Astrocyte (in vitro differentiated cells and primary cell): ENCODE data around the gene NCLN. TPM values are rescaled to one million over a fixed set of nuclear protein-coding genes. Genes with fewer than 3 reads are reported as not detected.
"Not testable (repeated sequence)": the region's sequence is repeated elsewhere in the genome, so short reads cannot be mapped to it uniquely, and the experiment has no call there.

Experiments
- DNase-seq: peaks from one replicate; pipeline ENCODE4 v3.0.0-alpha.2; 2010; ENCODE audit warnings: low read depth
- FAIRE-seq: peaks from 2 replicates; lab custom pipeline; 2011; peaks lifted over from hg19 to GRCh38; lab: Jason Lieb, UNC
- H2AFZ ChIP-seq: 2 replicates; pipeline ENCODE4 v1.6.0; 2012; ENCODE audit warnings: low read depth, low read length, inconsistent platforms
- H3K27ac ChIP-seq: 2 replicates; pipeline ENCODE4 v1.5.1; 2011; ENCODE audit warnings: low read depth, low read length, inconsistent platforms
- H3K27me3 ChIP-seq: 2 replicates; pipeline ENCODE4 v1.6.0; 2011; ENCODE audit warnings: low read length, inconsistent platforms; ENCODE audit not compliant: insufficient read depth
- H3K36me3 ChIP-seq: 2 replicates; pipeline ENCODE4 v1.5.1; 2011; ENCODE audit warnings: low read length, inconsistent platforms; ENCODE audit not compliant: insufficient read depth
- H3K4me1 ChIP-seq: 2 replicates; pipeline ENCODE4 v1.5.1; 2011; ENCODE audit warnings: low read length, inconsistent platforms; ENCODE audit not compliant: insufficient read depth
- H3K4me2 ChIP-seq: 2 replicates; pipeline ENCODE4 v1.6.0; 2012; ENCODE audit warnings: low read length, inconsistent platforms
- H3K4me3 ChIP-seq: 2 replicates; pipeline ENCODE4 v1.5.1; 2011; ENCODE audit warnings: low read depth, mild to moderate bottlenecking, low read length, inconsistent platforms; ENCODE audit not compliant: insufficient read depth
- H3K79me2 ChIP-seq: 2 replicates; pipeline ENCODE4 v1.6.0; 2012; ENCODE audit warnings: mild to moderate bottlenecking, low read length, inconsistent platforms; ENCODE audit not compliant: insufficient read depth
- H3K9ac ChIP-seq: 2 replicates; pipeline ENCODE4 v1.6.0; 2012; ENCODE audit warnings: mild to moderate bottlenecking, low read length, inconsistent platforms
- H3K9me3 ChIP-seq: 2 replicates; pipeline ENCODE4 v1.5.1; 2012; ENCODE audit warnings: low read depth, mild to moderate bottlenecking, low read length, inconsistent platforms; ENCODE audit not compliant: insufficient read depth
- H4K20me1 ChIP-seq: 2 replicates; pipeline ENCODE4 v1.6.0; 2012; ENCODE audit warnings: low read length, inconsistent platforms; ENCODE audit not compliant: insufficient read depth
- H3K27ac Mint-ChIP-seq: one replicate; pipeline ENCODE4 v1.8.0; 2021; ENCODE audit warnings: mild to moderate bottlenecking, mixed read lengths; ENCODE audit not compliant: unreplicated experiment
- H3K27me3 Mint-ChIP-seq: one replicate; pipeline ENCODE4 v1.8.0; 2021; ENCODE audit warnings: low read depth, mixed read lengths; ENCODE audit not compliant: unreplicated experiment
- H3K36me3 Mint-ChIP-seq: one replicate; pipeline ENCODE4 v1.8.0; 2021; ENCODE audit warnings: low read depth, mixed read lengths; ENCODE audit not compliant: unreplicated experiment
- H3K4me1 Mint-ChIP-seq: one replicate; pipeline ENCODE4 v1.8.0; 2021; ENCODE audit warnings: low read depth, mixed read lengths; ENCODE audit not compliant: unreplicated experiment
- H3K4me3 Mint-ChIP-seq: one replicate; pipeline ENCODE4 v1.8.0; 2021; ENCODE audit warnings: mild to moderate bottlenecking, moderate library complexity, mixed read lengths; ENCODE audit not compliant: unreplicated experiment
- H3K9me3 Mint-ChIP-seq: one replicate; pipeline ENCODE4 v1.8.0; 2021; ENCODE audit warnings: mild to moderate bottlenecking, mixed read lengths; ENCODE audit not compliant: unreplicated experiment
- CTCF ChIP-seq: IDR thresholded peaks from 2 replicates; pipeline ENCODE4 v1.5.1; 2011; ENCODE audit warnings: low read depth, mild to moderate bottlenecking, inconsistent platforms, low read length, moderate library complexity; ENCODE audit not compliant: insufficient read depth
- EZH2 ChIP-seq: IDR thresholded peaks from 2 replicates; pipeline ENCODE4 v1.6.1; 2012; ENCODE audit warnings: mild to moderate bottlenecking, low read length, inconsistent platforms; ENCODE audit not compliant: insufficient read depth
- total RNA-seq: library from RNA; stranded (reverse); gene quantifications from 2 replicates; pipeline ENCODE4 v1.2.1, GENCODE V29; 2021

Gene NCLN
- total RNA-seq, 1 donor from 2014 or later: 95.8 TPM

DNA sequence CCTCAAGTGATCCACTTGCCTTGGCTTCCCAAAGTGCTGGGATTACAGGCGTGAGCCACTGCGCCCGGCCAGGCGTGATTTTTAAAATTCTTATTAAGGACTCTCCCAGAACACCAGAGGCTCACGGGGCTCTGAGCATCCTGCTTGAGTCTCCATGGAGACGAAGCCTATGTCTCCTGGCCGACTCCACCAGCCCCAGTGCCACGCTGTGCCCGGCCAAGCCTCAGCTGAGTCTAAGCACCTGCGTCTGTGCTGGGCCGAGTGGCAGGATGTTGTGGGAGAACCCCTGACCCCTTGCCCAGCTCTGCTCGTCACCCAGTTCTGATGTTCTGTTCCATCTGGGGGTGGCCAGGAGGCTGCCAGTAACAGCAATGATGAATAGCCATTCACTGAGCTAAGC lies 34.8 kb downstream of the NCLN start:
- no peaks in the 10 kb centered on the region for H3K79me2 ChIP-seq

GRCh38 chr19:3221576-3221975 lies 35.8 kb downstream of the NCLN start:
- H3K9me3 Mint-ChIP-seq, H3K79me2 ChIP-seq, H3K36me3 Mint-ChIP-seq, H3K4me1 ChIP-seq, H2AFZ ChIP-seq, H3K4me2 ChIP-seq, FAIRE-seq, H4K20me1 ChIP-seq, H3K4me3 ChIP-seq, H3K36me3 ChIP-seq, H3K4me1 Mint-ChIP-seq, DNase-seq, H3K27ac ChIP-seq, H3K9me3 ChIP-seq, H3K9ac ChIP-seq, H3K4me3 Mint-ChIP-seq, H3K27ac Mint-ChIP-seq: not testable (repeated sequence)
- peaks cover 11% of the 10 kb centered on the region for H3K27me3 ChIP-seq
- H3K27me3 Mint-ChIP-seq: peaks cover 17% of the 10 kb centered on the region

More for the DNA sequence above, 34.8 kb downstream of the NCLN start:
- Histone ChIP-seq H3K36me3 (no peaks in the 10 kb centered on the region), H3K9ac (no peak overlapping the region), H3K4me2 (no peak overlapping the region), H3K27me3 (peaks cover 2% of the 10 kb centered on the region), H2AFZ (no peak overlapping the region), H4K20me1 (no peaks in the 10 kb centered on the region), H3K4me3 (no peak overlapping the region), H3K27ac (no peak overlapping the region), H3K9me3 (no peaks in the 10 kb centered on the region), H3K4me1 (no peaks in the 10 kb centered on the region)
- TF ChIP-seq CTCF: no peak
- no peak for TF ChIP-seq EZH2
- Mint-ChIP-seq H3K4me3 (no peak overlapping the region), H3K4me1 (no peaks in the 10 kb centered on the region), H3K9me3 (peaks cover 2% of the 10 kb centered on the region), H3K27me3 (peaks cover 10% of the 10 kb centered on the region), H3K27ac (no peak overlapping the region), H3K36me3 (peaks cover 6% of the 10 kb centered on the region)
- FAIRE-seq: no peak
- no peak for DNase-seq

DNA sequence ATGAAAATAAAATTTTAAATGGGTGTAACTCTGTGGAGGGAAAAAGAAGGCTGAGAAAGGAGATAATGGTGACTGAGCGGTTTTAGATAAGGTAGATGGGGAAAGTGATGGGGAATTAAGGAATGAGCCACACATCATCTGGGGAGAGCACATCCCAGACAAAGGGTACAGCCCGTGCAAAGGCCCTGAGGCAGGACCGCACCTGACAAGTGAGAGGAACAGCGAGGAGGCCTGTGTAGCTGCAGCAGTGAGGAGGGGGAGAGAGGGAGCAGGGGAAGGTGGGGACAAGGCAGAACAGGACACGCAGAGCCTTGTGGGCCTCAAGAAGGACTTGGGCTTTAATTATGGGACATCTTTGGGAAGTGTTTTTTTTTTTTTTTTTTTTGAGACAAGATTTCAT lies 37.0 kb downstream of the NCLN start:
- no peak for FAIRE-seq

More for the DNA sequence above, 37.0 kb downstream of the NCLN start:
- no peaks in the 10 kb centered on the region for H4K20me1 ChIP-seq
- no peaks in the 10 kb centered on the region for H3K79me2 ChIP-seq
- H3K36me3 ChIP-seq: no peaks in the 10 kb centered on the region
- H2AFZ ChIP-seq: no peak overlapping the region
- no peaks in the 10 kb centered on the region for H3K4me1 Mint-ChIP-seq
- no peak overlapping the region for H3K4me2 ChIP-seq
- H3K27ac Mint-ChIP-seq: no peak overlapping the region
- peaks cover 2% of the 10 kb centered on the region for H3K9me3 Mint-ChIP-seq
- H3K27me3 Mint-ChIP-seq: peaks cover 26% of the 10 kb centered on the region
- H3K4me1 ChIP-seq: no peaks in the 10 kb centered on the region
- no peaks in the 10 kb centered on the region for H3K9me3 ChIP-seq
- DNase-seq: no peak
- no peak overlapping the region for H3K9ac ChIP-seq
- no peak overlapping the region for H3K4me3 ChIP-seq
- no peak overlapping the region for H3K4me3 Mint-ChIP-seq
- H3K27ac ChIP-seq: no peak overlapping the region
- peaks cover 13% of the 10 kb centered on the region for H3K27me3 ChIP-seq
- H3K36me3 Mint-ChIP-seq: no peaks in the 10 kb centered on the region
- TF ChIP-seq EZH2 (no peak), CTCF (no peak)
